GM18909 (cell line): ENCODE data around the gene ATP1A3.

ENCODE experiments used
- ATAC-seq: cut with Tn5 transposase; IDR thresholded peaks from one replicate; pipeline ENCODE4 v1.9.1; 2021; ENCODE audit warnings: mild to moderate bottlenecking; ENCODE audit not compliant: unreplicated experiment, poor library complexity

Gene ATP1A3

GRCh38 chr19:41930926-41931592, 63.0 kb downstream of the ATP1A3 start:
- ATAC-seq = no peak

DNA sequence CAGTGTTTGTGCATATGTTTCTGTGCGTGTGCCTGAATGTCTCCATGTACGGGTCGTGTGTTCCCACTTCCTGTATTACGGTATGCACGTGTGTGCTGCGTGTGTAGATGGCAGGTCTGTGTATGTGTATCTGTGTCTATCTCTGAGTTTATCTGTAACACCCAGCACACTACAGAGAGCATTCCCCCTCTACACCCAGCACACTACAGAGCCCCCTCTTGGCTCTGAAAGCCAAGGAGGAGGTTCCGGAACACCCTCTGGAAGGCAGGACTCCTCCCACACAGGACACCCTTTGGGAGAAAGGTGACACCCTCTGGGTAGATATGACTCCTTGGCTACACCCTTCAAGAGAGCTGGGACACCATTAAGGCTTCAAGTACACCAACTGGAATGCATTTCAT, 63.7 kb downstream of the ATP1A3 start:
- ATAC-seq = no peak

GRCh38 chr19:41929536-41930071, 64.4 kb downstream of the ATP1A3 start:
- ATAC-seq = no peak

DNA sequence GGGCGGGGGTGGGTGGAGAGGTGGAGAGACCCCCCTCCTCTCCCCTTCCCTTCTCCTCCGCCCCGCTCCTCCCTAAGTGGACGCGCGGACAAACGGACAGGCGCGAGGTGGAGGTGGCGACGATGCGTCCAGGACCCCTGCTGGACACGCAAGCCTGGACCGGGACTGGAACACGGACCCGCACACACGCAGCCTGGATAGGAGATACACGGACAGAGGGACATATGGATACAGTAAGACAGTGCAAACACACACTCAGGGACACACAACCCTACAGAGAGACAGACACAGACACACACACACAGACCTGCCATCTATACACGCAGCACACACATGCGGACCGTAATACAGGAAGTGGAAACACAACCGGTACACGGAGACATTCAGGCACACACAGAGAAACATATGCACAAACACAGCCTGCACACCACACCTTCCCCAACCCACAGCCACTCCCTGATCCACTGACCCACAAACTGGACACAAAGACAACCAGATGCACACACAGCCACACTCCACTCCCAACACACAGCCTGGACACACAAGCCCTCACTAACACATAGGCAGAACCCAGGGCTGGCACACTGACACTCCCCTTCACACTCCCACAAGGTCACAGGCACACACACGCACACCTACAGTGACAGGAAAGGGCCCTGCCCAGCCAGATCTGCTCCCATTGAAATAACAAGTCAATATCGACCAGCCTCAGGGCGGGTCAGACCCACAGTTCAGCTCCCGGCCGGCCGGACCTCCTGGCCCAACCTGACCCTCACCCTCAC, 65.1 kb downstream of the ATP1A3 start:
- no peak for ATAC-seq

GRCh38 chr19:41928221-41928683, 65.8 kb downstream of the ATP1A3 start, which contains the start of gene ERFL:
Gene ERFL (minus strand): TSS chr19:41928449. CDS start chr19:41912919, 15,530 bp downstream.
- no peak for ATAC-seq

DNA sequence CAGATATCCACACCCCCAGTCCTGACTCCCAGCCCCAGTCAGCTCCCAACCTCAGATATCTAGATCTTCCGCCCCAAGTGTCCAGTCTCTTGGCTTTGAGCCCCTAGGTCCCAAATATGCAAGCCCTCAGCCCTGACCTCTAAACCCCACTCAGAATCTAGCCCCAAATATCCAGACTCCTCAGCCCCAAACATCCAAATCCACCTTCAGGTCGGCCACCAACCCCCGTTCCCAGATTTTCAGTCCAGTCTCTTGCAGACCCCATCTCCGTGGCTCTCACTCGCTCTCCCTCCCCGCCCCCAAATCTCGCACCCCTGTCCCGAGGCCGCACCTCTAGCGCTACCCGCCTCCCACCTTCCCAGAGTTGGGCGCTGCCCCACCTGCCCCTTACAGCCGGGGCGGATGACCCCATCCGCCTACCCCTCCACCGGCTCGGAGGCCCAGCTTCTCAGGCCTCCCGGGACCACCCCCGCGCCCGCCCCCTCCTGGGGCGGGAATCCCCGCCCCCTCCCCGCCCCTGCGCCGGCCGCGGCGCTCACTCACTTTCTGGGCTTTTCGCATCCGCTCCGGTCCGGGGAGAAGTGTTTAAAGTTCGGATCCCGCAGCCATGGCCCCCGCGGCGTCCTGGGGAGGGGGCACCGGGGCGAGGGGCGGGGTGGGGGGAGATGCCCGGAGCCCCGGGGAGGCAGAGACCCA, 66.4 kb downstream of the ATP1A3 start:
- ATAC-seq = no peak

DNA sequence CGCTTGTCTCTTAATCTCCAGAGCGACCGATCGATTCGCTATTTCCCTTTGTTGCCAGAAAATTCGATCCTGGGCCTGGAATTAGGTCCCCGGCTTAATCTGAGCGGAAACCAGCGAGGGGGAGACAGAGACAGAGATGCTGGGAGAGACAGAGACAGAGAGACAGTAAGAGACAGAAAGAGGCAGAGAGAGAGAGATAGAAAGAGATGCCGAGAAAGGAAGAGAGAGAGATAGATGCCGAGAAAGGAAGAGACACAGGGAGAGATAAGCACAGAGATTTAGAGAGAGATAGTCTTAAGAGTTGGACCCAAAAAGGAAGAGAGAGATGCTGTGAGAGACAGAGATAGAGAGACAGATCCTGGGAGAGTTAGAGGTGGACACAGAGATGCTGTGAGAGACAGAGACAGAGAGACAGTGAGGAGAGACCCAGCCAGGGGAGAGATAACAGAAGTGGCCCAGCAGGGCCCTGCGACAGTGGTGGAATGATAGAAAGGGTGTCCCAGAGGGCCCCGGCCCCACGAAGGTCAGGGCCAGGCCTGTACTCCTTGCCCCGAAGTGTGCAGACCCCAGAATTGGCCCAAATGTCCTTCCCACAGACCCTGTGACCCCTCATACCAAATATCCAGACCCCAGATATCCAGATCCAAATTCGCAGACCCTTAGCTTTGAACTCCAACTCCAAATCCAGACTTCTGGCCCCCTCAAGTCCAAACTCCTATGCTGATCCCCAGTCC, 67.1 kb downstream of the ATP1A3 start:
- no peak for ATAC-seq

GRCh38 chr19:41926028-41926762, 67.8 kb downstream of the ATP1A3 start:
- ATAC-seq = no peak

- ATAC-seq = no peak
These were observed 68.6 kb downstream of the ATP1A3 start for GRCh38 chr19:41925208-41926003.

GRCh38 chr19:41924151-41925145, 69.6 kb downstream of the ATP1A3 start:
- ATAC-seq = no peak

- no peak for ATAC-seq
These were observed 70.8 kb downstream of the ATP1A3 start for GRCh38 chr19:41923045-41923788.

DNA sequence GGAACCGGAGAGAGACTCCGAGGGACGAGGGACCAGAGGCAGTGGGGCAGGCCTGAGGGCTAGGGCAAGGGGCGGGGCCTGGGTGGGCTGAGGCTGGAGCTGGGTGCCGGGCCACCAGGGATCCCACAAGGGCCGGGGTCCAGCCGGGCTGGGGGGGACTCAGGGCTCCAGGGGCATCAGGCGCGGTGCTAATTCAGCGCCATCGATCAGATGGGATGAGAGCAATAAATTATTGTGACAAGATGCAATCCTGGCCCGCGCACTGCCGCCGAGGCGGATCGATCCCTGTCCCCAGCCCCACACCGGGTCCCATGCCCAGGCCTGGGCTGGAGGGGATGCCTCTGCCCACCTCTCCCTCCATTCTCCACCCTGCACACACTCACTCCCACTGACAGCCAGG, 71.4 kb downstream of the ATP1A3 start:
- ATAC-seq = no peak

GRCh38 chr19:41921577-41922576, 72.2 kb downstream of the ATP1A3 start:
- no peak for ATAC-seq

DNA sequence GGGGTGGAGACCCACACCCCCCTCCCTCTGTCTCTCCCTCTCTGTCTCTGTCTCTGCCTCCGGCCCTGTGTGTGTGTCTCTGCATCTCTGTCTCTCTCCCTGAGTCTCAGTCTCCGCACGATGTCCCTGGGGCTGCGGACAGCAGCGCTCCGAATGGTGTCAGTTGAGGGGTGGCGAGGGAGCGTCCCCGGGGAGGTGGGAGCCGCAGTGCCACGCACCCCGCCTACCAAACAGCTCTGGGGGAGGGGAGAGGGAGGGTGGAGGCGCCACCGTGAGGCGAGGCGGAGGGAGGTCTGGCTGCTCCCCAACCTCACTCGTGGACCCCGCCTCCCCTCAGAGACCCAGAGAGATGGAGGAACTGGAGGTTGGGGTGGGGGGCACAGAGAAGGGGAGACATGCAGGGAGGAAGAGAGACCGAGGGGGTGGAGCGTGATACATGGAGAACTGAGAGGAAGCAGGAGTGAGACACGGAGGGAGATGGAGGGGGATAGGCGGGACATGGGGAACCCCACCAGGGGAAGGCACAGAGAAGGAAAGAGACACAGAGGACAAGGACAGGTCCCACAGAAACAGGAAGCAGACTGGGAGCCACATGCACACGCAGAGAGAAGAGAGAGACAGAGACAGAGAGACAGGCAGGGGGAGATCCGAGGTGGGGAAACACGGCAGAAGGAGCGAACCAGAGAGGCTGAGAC, 73.0 kb downstream of the ATP1A3 start:
- no peak for ATAC-seq
